HCT116 (cell line): ENCODE results near the gene HHAT. TPM values are rescaled to one million over a fixed set of nuclear protein-coding genes. Genes with fewer than 3 reads are reported as not detected.

Experiments
- ATAC-seq: fragments of 200-7000 bp; cut with Tn5 transposase; 2 replicates; pipeline ENCODE4 v1.9.1; 2020; ENCODE audit warnings: mild to moderate bottlenecking, moderate library complexity
- BruUV-seq: library from RNA; stranded (reverse); fragments of 400-500 nt; replicated peaks from 2 replicates; lab custom pipeline; 2021; lab: Mats Ljungman, UMichigan
- CTCF ChIA-PET: fragments of 300-600 bp; sonication (Branson Sonifier 250); formaldehyde crosslinking; loops from one replicate; lab custom pipeline; 2021; ENCODE audit warnings: antibody characterized with exemption; lab: Charles Lee
- POLR2A ChIA-PET: fragments of 300-600, 350-600 bp; sonication (Branson Sonifier 250); formaldehyde crosslinking; loops from one replicate; lab custom pipeline; 2021; ENCODE audit warnings: antibody characterized with exemption; lab: Charles Lee
- RAD21 ChIA-PET, 2 experiments: fragments of 300-600 bp; sonication (Branson Sonifier 250); formaldehyde crosslinking; loops; one replicate each; lab custom pipeline; 2023; ENCODE audit warnings: low total read pairs in 2 of 2; ENCODE audit not compliant: uncharacterized antibody in 2 of 2, unreplicated experiment in 2 of 2, low non-redundant PET in 1 of 2; lab: Charles Lee
- DNase-seq: peaks from one replicate; pipeline ENCODE4 v3.0.0-alpha.2; 2010; ENCODE audit warnings: low read depth, low spot score
- H2AFZ ChIP-seq: fragments of 200-600 bp; shearing (Covaris generic), sonication (generic); 2 replicates; pipeline ENCODE4 v1.6.1; 2017; ENCODE audit warnings: low read depth, mixed run types, mixed read lengths, antibody characterized with exemption, low read length; ENCODE audit not compliant: poor library complexity, severe bottlenecking
- H3K27ac ChIP-seq: 2 replicates; pipeline ENCODE4 v1.5.1; 2012; ENCODE audit warnings: low read depth, low read length
- H3K27me3 ChIP-seq: fragments of 200-600 bp; sonication (generic); 2 replicates; pipeline ENCODE4 v1.6.1; 2016; ENCODE audit warnings: mixed run types, low read length, mixed read lengths; ENCODE audit not compliant: insufficient read depth
- H3K36me3 ChIP-seq, 2 experiments: fragments of 200-500 bp in 1 of 2; fragments of 200-600 bp in 1 of 2; sonication (Bioruptor generic) in 1 of 2; sonication (generic) in 1 of 2; 2 replicates each; pipeline versions ENCODE4 v1.5.1 to v1.6.1; 2014 to 2016; ENCODE audit warnings: low read length in 2 of 2, inconsistent platforms in 1 of 2, mixed read lengths in 1 of 2, mixed run types in 1 of 2; ENCODE audit not compliant: insufficient read depth in 2 of 2, control insufficient read depth in 1 of 2
- H3K4me1 ChIP-seq, 2 experiments: fragments of 200-600 bp in 1 of 2; sonication (generic) in 1 of 2; 2 replicates each; pipeline versions ENCODE4 v1.5.1 to v1.6.1; 2012 to 2017; ENCODE audit warnings: low read length in 2 of 2, inconsistent platforms in 1 of 2, mild to moderate bottlenecking in 1 of 2, mixed read lengths in 1 of 2, mixed run types in 1 of 2, moderate library complexity in 1 of 2; ENCODE audit not compliant: insufficient read depth in 2 of 2, control insufficient read depth in 1 of 2
- H3K4me2 ChIP-seq: fragments of 200-600 bp; sonication (generic); 2 replicates; pipeline ENCODE4 v1.6.1; 2017; ENCODE audit warnings: mixed run types, low read length, mixed read lengths
- H3K4me3 ChIP-seq, 2 experiments: fragments of 200-600 bp in 1 of 2; sonication (generic) in 1 of 2; replicated peaks in 1 of 2; 2 replicates each; pipeline ENCODE4 v1.5.1; 2011 to 2016; ENCODE audit warnings: low read length in 2 of 2, control low read depth in 1 of 2, low read depth in 1 of 2, mild to moderate bottlenecking in 1 of 2, mixed read lengths in 1 of 2, mixed run types in 1 of 2
- H3K79me2 ChIP-seq: fragments of 200-600 bp; sonication (generic); 2 replicates; pipeline ENCODE4 v1.6.1; 2017; ENCODE audit warnings: mild to moderate bottlenecking, mixed run types, low read length, moderate library complexity, mixed read lengths; ENCODE audit not compliant: insufficient read depth
- H3K9ac ChIP-seq: fragments of 200-600 bp; sonication (generic); 2 replicates; pipeline ENCODE4 v1.6.1; 2016; ENCODE audit warnings: low read length, mixed read lengths
- H3K9me2 ChIP-seq: fragments of 200-600 bp; sonication (generic), shearing (Covaris generic); 2 replicates; pipeline ENCODE4 v1.6.1; 2017; ENCODE audit warnings: mixed run types, mild to moderate bottlenecking, moderate library complexity; ENCODE audit not compliant: insufficient read depth
- H3K9me3 ChIP-seq, 2 experiments: fragments of 200-500 bp in 1 of 2; fragments of 200-600 bp in 1 of 2; sonication (Bioruptor generic) in 1 of 2; sonication (generic) in 1 of 2; 2 replicates each; pipeline ENCODE4 v1.6.1; 2014 to 2017; ENCODE audit warnings: low read length in 2 of 2, mixed read lengths in 2 of 2, inconsistent platforms in 1 of 2, low read depth in 1 of 2, mild to moderate bottlenecking in 1 of 2, mixed run types in 1 of 2, moderate library complexity in 1 of 2; ENCODE audit not compliant: control insufficient read depth in 1 of 2, insufficient read depth in 1 of 2
- H4K20me1 ChIP-seq: fragments of 200-600 bp; sonication (generic), shearing (Covaris generic); 2 replicates; pipeline ENCODE4 v1.6.1; 2017; ENCODE audit warnings: mixed run types, mild to moderate bottlenecking, moderate library complexity; ENCODE audit not compliant: insufficient read depth
- FOSL1 ChIP-seq: IDR thresholded peaks from 2 replicates; pipeline ENCODE4 v1.6.1; 2012; ENCODE audit warnings: low read depth
- POLR2A ChIP-seq: IDR thresholded peaks from 2 replicates; pipeline ENCODE4 v1.7.0; 2011; ENCODE audit warnings: borderline replicate concordance; ENCODE audit not compliant: insufficient read depth, insufficient read length; ENCODE audit errors: extremely low read depth
- TCF7L2 ChIP-seq: IDR thresholded peaks from 2 replicates; pipeline ENCODE4 v1.7.0; 2011; ENCODE audit warnings: borderline replicate concordance, inconsistent platforms; ENCODE audit not compliant: insufficient read depth, insufficient read length; ENCODE audit errors: extremely low read depth
- intact Hi-C: fragments of 100-400 bp; cut with micrococcal nuclease; formaldehyde crosslinking; loops from 2 replicates; pipeline ENCODE4 v1.10.0; 2022
- total RNA-seq: library from RNA; stranded (reverse); gene quantifications from one replicate; pipeline ENCODE4 v1.2.1, GENCODE V29; 2021; ENCODE audit not compliant: unreplicated experiment
- TF ChIP-seq, protein P1 (sequence below): IDR thresholded peaks from 2 replicates; pipeline ENCODE4 v1.6.1; 2011; ENCODE audit warnings: mild to moderate bottlenecking, low read length, moderate library complexity; ENCODE audit not compliant: insufficient replicate concordance; ENCODE audit errors: extremely low read depth

Gene HHAT
- total RNA-seq, 1 experiment from 2014 or later = 2.7 TPM

DNA sequence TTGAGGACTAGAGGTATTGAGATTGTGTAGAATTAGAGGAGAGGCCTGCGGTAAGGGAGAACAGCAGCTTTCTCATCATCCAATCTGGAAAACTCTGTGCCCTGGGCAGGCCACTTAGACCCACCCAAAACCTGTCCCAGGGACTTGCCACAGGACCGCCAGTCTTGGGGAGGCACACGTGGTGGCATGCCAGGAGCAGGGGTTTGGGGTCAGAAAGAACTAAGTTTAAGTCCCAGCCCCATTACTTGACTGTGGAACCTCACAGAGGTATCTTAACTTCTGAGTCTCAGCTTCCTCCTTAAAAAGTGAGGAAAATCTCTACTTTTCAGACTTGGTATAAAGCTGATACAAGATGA, 356.6 kb downstream of the HHAT start:
- no peaks in the 10 kb centered on the region for H3K9me2 ChIP-seq
- intact Hi-C loops = no loop called here
- ATAC-seq = no peak

DNA sequence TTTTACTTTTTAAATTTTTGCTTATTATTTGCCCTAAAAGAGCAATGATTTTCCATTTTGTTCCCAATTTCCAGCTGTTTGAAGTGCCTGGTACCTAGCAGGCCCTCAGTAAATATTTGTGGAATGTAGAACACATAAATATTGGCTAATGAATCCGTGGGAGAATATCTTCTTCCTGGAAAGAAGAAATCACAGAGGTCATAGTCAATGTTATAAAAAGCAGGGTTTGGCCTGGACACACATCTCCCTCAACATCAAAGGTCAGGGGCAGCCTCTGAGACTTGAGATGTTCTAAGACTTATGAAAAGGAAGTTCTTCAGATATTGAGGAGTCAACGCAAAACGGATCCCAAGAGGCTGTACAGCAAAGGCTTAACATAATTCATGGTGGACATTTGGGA, 358.1 kb downstream of the HHAT start:
- no TSS peak for BruUV-seq
- ATAC-seq (no peak), DNase-seq (no peak)
- no peaks in the 10 kb centered on the region for H3K4me1 ChIP-seq
- no peaks in the 10 kb centered on the region for H3K9me3 ChIP-seq
- ChIA-PET RAD21 (no interaction called here), POLR2A (no interaction called here), CTCF (no interaction called here)
- TF ChIP-seq, protein P1, sequence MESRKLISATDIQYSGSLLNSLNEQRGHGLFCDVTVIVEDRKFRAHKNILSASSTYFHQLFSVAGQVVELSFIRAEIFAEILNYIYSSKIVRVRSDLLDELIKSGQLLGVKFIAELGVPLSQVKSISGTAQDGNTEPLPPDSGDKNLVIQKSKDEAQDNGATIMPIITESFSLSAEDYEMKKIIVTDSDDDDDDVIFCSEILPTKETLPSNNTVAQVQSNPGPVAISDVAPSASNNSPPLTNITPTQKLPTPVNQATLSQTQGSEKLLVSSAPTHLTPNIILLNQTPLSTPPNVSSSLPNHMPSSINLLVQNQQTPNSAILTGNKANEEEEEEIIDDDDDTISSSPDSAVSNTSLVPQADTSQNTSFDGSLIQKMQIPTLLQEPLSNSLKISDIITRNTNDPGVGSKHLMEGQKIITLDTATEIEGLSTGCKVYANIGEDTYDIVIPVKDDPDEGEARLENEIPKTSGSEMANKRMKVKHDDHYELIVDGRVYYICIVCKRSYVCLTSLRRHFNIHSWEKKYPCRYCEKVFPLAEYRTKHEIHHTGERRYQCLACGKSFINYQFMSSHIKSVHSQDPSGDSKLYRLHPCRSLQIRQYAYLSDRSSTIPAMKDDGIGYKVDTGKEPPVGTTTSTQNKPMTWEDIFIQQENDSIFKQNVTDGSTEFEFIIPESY = no peak
- no peak overlapping the region for H2AFZ ChIP-seq
- H3K27ac ChIP-seq = no peak overlapping the region
- H3K9ac ChIP-seq = no peak overlapping the region
- H4K20me1 ChIP-seq = no peaks in the 10 kb centered on the region
- intact Hi-C loops = no loop called here
- no peaks in the 10 kb centered on the region for H3K79me2 ChIP-seq
- H3K4me2 ChIP-seq = no peak overlapping the region
- H3K27me3 ChIP-seq = peaks cover 2% of the 10 kb centered on the region; the same call in 1 of the 2 replicates
- H3K36me3 ChIP-seq = no peaks in the 10 kb centered on the region
- H3K9me2 ChIP-seq = no peaks in the 10 kb centered on the region
- no peak overlapping the region for H3K4me3 ChIP-seq

More for the DNA sequence above, 356.6 kb downstream of the HHAT start:
- Histone ChIP-seq H3K79me2 (no peaks in the 10 kb centered on the region), H3K36me3 (no peaks in the 10 kb centered on the region), H3K9ac (no peak overlapping the region), H3K4me3 (no peak overlapping the region), H4K20me1 (no peaks in the 10 kb centered on the region), H3K27ac (no peak overlapping the region), H3K27me3 (no peaks in the 10 kb centered on the region; the same call in 1 of the 2 replicates), H3K4me2 (no peak overlapping the region), H3K4me1 (no peaks in the 10 kb centered on the region), H2AFZ (no peak overlapping the region), H3K9me3 (no peaks in the 10 kb centered on the region)
- TF ChIP-seq FOSL1 = no peak
- no peak for TF ChIP-seq TCF7L2
- no peak for TF ChIP-seq POLR2A
- RAD21 ChIA-PET = no interaction called here
- CTCF ChIA-PET = no interaction called here
- DNase-seq = no peak
- no TSS peak for BruUV-seq
- POLR2A ChIA-PET = no interaction called here
